IPS-18c (cell line): ENCODE results near the gene NSF.
"Not testable (repeated sequence)": the region's sequence is repeated elsewhere in the genome, so short reads cannot be mapped to it uniquely, and the experiment has no call there.

Experiments used
- H3K4me3 ChIP-seq: 2 replicates; pipeline ENCODE4 v1.7.0; 2013; ENCODE audit warnings: low read depth, mild to moderate bottlenecking, low read length, moderate library complexity; ENCODE audit not compliant: insufficient read depth
- H3K9me3 ChIP-seq: one replicate; pipeline ENCODE4 v1.6.1; 2013; ENCODE audit warnings: mild to moderate bottlenecking, low read length, moderate library complexity; ENCODE audit not compliant: control insufficient read depth, insufficient read depth

NSF gene

DNA sequence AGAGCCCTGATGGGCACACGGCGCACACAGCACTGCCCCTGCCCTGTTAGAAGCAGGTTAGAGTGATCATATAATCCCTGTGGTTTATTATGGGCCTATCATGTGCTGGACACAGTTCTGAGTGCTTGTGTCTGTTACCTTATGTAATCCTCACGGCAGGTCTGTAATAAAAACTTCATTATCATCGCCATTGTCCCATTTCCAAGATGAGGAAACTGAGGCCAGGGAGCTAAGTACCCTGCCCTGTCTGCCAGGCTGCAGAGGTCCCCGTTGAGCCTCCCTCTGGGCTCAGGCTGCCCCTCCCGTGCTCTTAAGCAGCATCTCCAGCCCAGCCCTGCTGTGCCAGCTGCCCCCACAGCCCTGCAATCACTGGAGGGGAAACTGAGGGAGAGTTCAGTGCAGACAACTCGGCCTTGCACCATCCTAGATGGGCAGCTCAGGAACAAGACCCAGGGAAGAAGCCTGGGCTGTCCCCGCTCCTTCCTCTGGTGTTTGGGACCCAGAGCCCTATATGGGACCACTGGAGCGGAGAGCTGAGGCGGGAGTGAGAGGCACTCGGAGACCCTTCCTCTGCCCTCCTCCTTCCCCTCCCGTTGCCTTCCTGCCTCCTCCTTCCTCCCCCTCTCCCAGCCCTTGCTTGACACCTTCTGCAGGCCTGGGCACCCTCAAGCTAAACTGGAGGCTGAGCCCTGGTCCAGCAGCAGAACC, 186.0 kb downstream of the NSF start:
- no peaks in the 10 kb centered on the region for H3K9me3 ChIP-seq
- H3K4me3 ChIP-seq: no peak overlapping the region

DNA sequence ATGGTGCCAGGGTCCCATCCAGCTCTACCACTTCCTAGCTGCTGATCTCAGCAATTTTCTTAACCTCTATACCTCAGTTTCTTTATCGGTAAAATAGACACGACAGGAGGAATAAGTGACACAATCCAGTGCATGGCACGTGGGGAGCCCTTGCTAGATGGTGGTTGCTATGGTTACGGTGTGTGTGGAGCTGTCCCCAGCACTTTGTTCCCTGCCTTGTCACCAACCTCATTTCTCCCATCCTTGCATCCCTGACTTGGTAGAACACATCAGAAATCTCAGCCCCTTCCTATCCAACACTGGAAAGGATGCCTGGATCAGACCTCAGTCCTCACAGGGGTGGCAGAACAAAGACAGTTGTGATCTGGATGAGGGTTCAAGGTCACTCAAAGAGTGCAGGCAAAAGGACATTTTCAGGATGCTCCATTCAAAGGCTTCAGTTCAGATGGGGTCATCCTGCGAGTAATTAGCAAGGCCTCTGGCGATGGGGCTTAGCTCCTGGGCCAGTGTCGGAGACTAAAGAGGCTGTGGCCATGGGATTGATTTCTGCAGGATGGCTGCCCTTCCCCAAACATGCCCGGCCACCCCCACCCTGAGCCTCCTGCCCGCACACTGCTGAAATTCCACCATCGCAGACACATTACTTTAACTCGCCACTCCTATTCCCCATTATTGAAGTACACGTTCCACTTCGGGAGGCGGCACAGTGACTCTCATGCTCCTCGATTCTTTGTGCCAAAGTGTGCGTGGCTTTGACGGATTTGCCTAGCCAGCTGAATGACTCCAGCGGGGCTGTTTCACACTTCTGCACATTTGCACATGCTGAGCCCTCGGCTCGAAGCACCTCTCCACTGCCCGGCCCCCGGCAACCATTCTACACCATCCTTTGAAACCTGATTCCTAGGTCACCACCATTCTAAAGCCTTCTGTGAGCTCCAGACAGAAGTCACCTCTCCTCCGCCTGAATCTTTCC, 187.8 kb downstream of the NSF start:
- no peaks in the 10 kb centered on the region for H3K9me3 ChIP-seq

DNA sequence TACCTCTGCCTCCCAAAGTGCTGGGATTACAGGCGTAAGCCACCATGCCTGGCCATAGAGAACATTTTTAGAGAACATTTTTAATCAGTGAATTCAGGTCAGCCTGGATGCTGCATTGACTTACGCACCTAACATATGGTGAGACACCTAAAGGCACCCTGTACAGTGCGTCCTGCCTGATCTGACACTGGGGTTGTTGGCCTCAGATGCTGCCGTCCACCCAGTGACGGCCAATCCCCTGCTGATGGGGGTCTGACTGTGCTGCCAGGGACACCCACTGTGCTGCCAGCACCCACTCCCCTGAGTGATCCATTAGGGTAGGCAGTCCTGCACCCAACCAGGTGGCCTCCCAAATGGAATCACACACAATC, 189.5 kb downstream of the NSF start:
- no peak overlapping the region for H3K4me3 ChIP-seq
- no peaks in the 10 kb centered on the region for H3K9me3 ChIP-seq

More for the DNA sequence above, 187.8 kb downstream of the NSF start:
- no peak overlapping the region for H3K4me3 ChIP-seq

DNA sequence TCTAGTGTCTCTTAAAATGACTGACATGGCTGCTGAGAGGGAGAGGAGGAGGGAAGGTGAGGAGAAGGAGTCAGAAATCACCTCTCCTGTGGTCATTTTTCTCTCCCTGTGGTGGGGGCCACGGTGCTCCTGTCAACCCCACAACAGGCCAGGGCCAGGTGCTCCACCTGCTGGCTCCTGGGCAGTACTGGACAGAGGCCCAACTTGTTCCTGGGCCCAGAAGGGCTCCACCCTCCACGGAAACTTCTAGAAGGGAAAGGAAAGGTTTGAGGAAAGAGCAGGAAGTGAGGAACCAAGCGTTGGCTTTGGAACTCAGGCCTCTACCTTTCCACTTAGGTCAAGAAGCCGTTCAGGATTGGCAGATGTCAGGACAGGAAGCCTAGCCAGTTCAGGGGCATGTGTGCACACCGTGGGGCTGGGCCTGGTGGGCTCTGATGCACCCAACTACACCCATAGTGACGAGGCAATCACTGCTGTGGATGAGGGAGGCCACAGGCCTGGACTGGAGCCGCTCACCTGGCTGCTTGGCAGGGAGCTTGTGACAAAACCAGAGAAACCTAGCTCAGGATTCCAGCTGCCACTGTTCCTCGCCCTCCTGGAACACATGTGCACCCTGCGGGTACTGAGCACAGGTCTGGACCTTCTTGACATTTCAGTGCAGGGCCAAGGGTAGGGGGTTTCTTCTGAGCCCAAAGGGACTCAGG, 191.9 kb downstream of the NSF start:
- H3K9me3 ChIP-seq: no peaks in the 10 kb centered on the region
- H3K4me3 ChIP-seq: no peak overlapping the region

DNA sequence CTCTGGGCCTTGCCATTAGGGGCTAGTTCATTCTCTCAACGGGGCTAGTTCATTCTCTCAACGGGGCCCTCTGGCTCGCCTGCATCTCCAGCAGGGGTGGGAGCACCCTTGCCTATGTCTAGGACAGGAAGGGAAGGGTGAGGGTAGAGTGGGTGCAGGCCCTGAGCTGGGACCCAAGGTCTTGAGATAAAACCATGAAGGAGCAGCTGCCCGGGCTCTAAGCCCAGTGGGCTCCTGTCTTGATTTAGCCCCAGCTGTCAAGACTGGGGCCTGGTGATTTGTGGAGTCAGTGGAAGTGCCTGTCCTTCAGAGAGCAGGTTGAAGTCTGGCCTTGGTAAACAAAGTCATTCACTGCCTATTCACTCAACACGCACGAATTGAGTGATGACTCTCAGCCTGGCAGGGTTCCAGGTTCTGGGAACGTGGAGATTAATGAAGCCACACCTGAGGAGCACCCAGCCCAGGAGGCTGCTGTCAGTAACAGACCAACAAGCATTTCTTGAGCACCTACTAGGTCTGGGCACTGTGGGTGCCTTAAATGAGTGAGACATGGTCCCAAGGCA, 192.6 kb downstream of the NSF start:
- no peak overlapping the region for H3K4me3 ChIP-seq

DNA sequence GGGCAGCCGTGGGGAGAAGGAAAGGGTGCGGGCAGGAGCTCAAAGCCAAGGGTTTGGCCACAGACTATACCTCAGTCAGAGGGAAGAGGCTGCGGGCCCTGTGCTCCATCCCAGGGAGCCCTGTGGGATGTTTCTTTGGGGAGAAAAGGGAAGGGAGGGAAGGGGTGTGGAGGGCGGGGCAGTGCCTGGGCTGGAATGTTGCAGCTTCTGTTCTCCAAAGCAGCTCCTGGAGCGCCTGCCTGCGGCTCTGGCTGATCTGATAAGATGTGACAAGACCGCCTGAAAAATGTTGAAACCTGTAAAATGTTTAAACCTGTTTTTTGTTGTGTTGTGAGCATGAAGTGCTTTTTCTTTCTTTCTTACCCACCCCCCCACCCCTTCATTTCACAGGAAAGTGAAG, 195.2 kb downstream of the NSF start:
- Histone ChIP-seq H3K4me3 (no peak overlapping the region), H3K9me3 (peaks cover 2% of the 10 kb centered on the region)

More for the DNA sequence above, 192.6 kb downstream of the NSF start:
- no peaks in the 10 kb centered on the region for H3K9me3 ChIP-seq

DNA sequence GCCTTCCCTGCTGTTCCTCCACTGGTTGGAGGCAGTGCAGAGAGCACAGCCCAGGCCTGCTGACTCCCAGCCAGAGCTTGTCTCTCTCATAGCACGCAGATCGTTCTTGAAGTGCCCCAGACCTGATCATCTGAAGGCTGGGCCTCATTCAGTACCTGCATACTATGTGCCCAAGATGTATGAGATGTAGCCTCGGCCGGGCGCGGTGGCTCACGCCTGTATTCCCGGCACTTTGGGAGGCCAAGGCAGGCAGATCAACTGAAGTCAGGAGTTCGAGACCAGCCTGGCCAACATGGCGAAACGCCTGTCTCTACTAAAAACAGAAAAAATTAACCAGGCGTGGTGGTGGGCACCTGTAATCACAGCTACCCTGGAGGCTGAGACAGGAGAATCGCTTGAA, 197.0 kb downstream of the NSF start:
- Histone ChIP-seq H3K9me3 (peaks cover 2% of the 10 kb centered on the region), H3K4me3 (no peak overlapping the region)

DNA sequence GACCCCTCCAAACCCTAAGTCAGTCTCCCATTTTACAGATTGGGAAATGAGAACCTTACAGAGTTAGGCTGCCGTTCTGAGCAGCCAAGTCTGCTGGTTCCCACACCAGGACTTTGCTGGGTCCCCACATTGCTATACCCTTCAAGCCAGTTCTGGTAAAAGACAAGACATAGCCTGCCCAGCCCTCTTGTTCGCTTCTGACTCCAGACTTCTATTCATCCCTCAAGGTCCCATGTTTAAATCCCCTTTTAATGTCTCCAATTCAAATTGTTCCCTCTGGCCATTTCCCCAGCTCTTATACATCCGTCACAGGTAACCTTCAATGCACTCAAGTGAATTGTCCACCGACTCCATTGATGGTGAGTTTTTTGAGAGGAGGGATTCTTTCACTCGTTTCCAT, 197.8 kb downstream of the NSF start:
- H3K9me3 ChIP-seq: peaks cover 2% of the 10 kb centered on the region
- no peak overlapping the region for H3K4me3 ChIP-seq

DNA sequence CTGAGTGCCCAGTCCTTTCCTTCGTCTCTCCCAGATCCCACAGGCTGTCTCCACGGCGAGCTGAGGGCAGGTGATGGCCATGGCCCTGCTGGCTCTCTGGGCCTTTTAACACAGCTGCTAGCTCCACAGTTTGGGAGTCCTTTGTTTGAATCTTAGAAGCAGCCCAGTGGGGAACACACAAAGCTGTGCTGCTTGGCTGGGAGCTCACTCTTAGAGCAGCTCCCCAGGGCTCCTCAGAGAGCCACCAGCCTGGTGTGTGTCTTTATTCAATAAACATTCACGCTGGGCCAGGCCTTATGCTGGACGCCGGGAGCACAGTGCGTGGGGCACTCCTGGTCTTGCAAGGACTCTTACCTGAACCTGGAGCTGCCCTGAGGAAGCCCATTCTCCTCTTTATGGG, 198.3 kb downstream of the NSF start:
- H3K4me3 ChIP-seq: no peak overlapping the region
- H3K9me3 ChIP-seq: peaks cover 2% of the 10 kb centered on the region

DNA sequence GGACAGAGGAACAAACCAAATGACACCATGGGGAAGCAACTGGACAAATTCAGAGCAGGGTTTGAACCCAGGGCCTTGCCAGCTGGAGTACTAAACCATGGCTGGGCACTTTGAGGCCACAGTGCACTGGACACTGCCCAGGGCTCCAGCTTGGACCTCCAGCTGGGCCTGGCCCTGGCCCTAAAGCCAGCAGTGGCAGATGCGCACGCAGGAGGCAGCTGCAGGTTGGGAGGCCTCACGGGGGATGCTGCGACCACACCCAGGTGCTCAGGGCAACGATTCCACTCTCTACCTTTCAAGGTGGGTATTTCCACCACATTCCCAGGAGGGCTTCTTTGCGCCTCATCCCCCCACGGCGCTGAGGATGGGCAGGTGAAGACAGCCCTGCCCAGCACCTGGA, 199.1 kb downstream of the NSF start:
- peaks cover 2% of the 10 kb centered on the region for H3K9me3 ChIP-seq
- no peak overlapping the region for H3K4me3 ChIP-seq

DNA sequence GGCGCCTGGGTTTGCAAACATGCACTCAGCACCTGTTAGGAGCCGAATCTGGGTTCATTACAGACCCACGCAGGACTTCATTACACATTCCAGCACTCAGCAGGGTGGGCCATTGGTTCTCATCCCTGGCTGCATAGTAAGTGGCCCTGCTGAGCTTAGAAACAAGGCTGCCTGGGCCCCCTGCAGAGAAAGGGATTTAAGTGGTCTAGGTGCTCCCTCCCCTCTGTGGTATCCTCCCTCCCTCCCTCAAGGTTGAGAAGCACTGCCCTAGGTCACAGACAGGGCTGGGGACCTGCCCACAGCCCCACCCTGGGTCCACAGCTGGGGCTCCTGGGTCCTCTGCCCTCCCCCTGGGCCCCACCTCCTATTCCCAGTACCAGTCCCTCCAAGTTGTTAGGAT, 199.7 kb downstream of the NSF start:
- Histone ChIP-seq H3K4me3 (no peak overlapping the region), H3K9me3 (peaks cover 2% of the 10 kb centered on the region)

DNA sequence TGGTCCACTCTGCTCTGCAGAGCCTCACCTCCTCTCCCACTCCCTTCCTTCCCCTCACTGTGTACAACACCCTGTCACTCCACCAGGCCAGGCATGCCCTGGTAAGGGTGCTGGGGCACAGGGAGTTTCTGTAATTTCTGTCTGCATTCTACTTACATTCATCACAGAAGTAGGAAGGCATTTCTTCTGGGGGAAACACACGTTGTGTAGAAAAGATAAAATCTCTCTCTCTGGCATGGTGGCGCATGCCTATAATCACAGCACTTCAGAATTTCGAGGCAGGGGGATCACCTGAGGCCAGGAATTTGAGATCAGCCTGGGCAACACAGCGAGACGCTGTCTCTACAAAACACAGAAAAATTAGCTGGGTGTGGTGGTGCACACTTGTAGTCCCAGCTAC, 201.1 kb downstream of the NSF start:
- peaks cover 2% of the 10 kb centered on the region for H3K9me3 ChIP-seq

DNA sequence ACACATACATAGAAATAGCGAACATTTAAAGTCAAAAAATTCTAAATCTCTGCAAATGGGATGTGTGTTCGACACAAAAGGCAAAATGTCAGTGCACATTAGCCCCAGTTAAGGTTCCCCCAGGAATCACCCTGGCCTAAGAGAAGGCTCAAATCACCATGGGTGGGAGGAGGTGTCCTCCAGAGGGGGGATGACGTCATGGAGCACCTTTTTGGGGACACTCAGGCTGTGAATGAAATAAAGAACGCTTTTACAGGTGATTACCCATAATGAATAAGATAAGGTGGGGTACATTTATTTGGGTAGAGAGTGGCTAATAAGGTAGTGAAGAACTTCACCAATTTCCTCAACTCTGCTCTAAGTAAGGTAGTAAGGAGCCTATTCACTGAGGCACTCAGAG, 201.6 kb downstream of the NSF start:
- H3K9me3 ChIP-seq: peaks cover 2% of the 10 kb centered on the region
- H3K4me3 ChIP-seq: no peak overlapping the region

More for the DNA sequence above, 201.1 kb downstream of the NSF start:
- H3K4me3 ChIP-seq: no peak overlapping the region

DNA sequence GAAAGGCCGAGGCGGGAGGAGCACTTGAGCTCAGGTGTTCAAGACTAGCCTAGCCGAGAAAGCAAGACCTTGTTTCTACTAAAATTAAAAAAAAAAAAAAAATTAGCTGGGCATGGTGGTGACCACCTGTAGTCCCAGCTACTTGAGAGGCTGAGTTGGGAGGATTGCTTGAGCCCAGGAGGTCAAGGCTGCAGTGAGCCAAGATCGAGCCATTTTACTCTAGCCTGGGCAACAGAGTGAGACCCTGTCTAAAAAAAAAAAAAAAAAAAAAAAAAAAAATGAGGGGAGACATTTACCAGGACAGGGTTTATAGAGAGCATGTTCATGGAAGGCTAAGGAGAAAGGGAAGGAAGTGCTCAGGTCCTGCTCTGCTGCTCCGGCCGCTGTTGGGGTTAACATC, 202.6 kb downstream of the NSF start:
- not testable (repeated sequence) for H3K4me3 ChIP-seq, H3K9me3 ChIP-seq

DNA sequence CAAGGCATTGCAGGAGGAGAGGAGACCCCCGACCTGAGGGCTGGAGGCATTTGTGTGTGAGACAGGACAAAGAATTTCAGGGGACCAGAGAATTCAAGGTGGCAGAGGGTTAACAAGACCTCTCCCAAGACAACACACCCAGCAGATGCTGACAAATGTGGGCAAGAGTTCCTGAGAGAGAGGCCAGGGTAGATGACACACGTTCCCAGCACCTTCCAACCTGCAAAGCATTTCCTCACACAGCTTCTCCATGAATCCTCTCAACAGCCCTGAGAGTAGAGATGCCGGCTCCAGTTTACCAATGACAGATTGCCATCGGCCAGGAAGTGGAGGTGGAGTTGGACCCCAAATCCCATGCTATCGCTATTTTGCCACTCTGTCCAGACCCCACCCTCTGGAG, 203.1 kb downstream of the NSF start:
- Histone ChIP-seq H3K9me3 (peaks cover 2% of the 10 kb centered on the region), H3K4me3 (no peak overlapping the region)

DNA sequence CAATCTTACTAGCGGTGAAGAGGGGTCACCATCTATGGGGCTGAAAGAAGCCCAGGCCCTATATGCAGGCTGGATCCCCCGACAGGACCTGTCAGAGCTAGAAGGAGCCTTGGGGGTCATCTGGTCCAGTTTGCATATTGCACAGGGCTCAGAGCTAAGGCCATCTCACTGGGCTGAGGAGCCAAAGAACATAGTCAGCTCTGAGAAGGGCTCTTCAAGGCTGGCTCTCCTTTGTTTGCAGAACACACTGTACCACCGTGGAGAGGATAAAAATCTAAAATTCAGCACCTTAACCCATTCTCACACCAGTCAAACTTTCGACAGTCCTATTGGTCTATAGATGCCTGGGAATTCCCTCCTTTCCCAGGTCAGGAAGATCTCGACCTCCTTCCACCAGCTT, 203.8 kb downstream of the NSF start:
- Histone ChIP-seq H3K9me3 (peaks cover 2% of the 10 kb centered on the region), H3K4me3 (no peak overlapping the region)

DNA sequence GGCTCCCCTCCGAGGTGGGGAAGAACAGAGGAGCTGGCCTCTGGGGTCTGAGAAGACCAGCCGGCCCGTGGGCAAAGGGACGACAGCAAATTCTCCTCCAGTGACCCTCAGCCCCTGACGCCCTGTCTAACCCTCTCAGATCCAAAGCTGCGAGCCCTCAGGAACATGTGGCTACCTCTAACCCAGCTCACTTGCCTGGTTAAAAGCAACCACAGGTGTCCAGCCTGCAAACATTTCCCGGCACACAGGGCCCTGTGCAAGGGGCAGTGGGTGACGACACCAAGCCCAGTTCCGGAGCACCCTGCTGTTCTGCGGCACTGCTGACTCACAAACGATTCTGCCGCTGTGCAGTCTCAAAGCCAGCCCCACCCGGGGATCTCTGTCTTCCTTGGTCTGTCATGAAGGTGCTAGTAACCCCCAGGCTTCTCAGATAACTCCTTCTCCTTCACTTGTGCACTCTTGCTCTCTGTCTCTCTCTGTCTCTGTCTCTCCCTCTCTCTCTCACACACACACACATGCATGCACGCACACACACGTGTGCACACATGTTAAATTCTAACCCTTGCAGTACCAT, 205.0 kb downstream of the NSF start:
- H3K4me3 ChIP-seq: no peak overlapping the region
- no peaks in the 10 kb centered on the region for H3K9me3 ChIP-seq
